ENCODE measurements around the gene STRIP1.
"Not testable (repeated sequence)": the region's sequence is repeated elsewhere in the genome, so short reads cannot be mapped to it uniquely, and the experiment has no call there.

The STRIP1 gene

GRCh38 chr1:110008971-110009565, 25.4 kb upstream of the STRIP1 start:
- DNase-seq = no peak

- no peak for DNase-seq
Measured at GRCh38 chr1:110011527-110012041, 22.8 kb upstream of the STRIP1 start.

- DNase-seq = no peak
Measured at GRCh38 chr1:110012100-110012780, 22.2 kb upstream of the STRIP1 start.

- DNase-seq = no peak
Measured at GRCh38 chr1:110017792-110018191, 16.6 kb upstream of the STRIP1 start.

- DNase-seq = no peak
Measured at GRCh38 chr1:110018396-110018795, 16.0 kb upstream of the STRIP1 start.

- DNase-seq = no peak
Measured at GRCh38 chr1:110019770-110020169, 14.7 kb upstream of the STRIP1 start.

- no peak for DNase-seq
Measured at GRCh38 chr1:110021285-110021684, 13.1 kb upstream of the STRIP1 start.

- DNase-seq = no peak
Measured at GRCh38 chr1:110024613-110025012, 9.8 kb upstream of the STRIP1 start.

GRCh38 chr1:110030687-110031086, 3.7 kb upstream of the STRIP1 start:
- DNase-seq = not testable (repeated sequence)

GRCh38 chr1:110032327-110032726, 2.1 kb upstream of the STRIP1 start:
- DNase-seq = no peak

GRCh38 chr1:110033421-110033820, 1.0 kb upstream of the STRIP1 start:
- no peak for DNase-seq

GRCh38 chr1:110034040-110034450, 379 bp upstream of the STRIP1 start:
- DNase-seq = no peak

GRCh38 chr1:110035236-110035752, 870 bp downstream of the STRIP1 start:
- DNase-seq = no peak

- no peak for DNase-seq
Measured at GRCh38 chr1:110038271-110038670, 3.8 kb downstream of the STRIP1 start.

- DNase-seq = no peak
Measured at GRCh38 chr1:110039641-110040040, 5.2 kb downstream of the STRIP1 start.

- DNase-seq = no peak
Measured at GRCh38 chr1:110040548-110040947, 6.1 kb downstream of the STRIP1 start.

- DNase-seq = no peak
Measured at GRCh38 chr1:110043016-110043415, 8.6 kb downstream of the STRIP1 start.

- DNase-seq = no peak
Measured at GRCh38 chr1:110047463-110047862, 13.0 kb downstream of the STRIP1 start.

- no peak for DNase-seq
Measured at GRCh38 chr1:110048240-110048639, 13.8 kb downstream of the STRIP1 start.

GRCh38 chr1:110048923-110049601, 14.6 kb downstream of the STRIP1 start:
- DNase-seq = no peak

- no peak for DNase-seq
Measured at GRCh38 chr1:110049801-110050601, 15.6 kb downstream of the STRIP1 start.

GRCh38 chr1:110050602-110051261, 16.3 kb downstream of the STRIP1 start:
- DNase-seq = no peak

Data from activated CD4-positive, CD25-positive, alpha-beta regulatory T cell (primary cell).